NCI-H446 (cell line): ENCODE results near the gene BCL3.
"Not testable (repeated sequence)": the region's sequence is repeated elsewhere in the genome, so short reads cannot be mapped to it uniquely, and the experiment has no call there.

Experiments used
- DNase-seq, 2 experiments: peaks; one replicate each; lab custom pipeline; 2025; lab: John Stamatoyannopoulos, UW

BCL3 gene

GRCh38 chr19:44748426-44749254 lies at the start of gene BCL3:
BCL3 (plus strand) TSS chr19:44748708; CDS start chr19:44748791, 83 bp downstream.
- peak in 1 of 2 experiments; percentile 33 for DNase-seq

GRCh38 chr19:44700547-44700946 lies 48.0 kb upstream of the BCL3 start:
- no peak for DNase-seq

- DNase-seq, result no peak
These were observed 47.3 kb upstream of the BCL3 start for GRCh38 chr19:44701228-44701627.

- no peak for DNase-seq
These were observed 45.8 kb upstream of the BCL3 start for GRCh38 chr19:44702551-44703176.

- DNase-seq, result no peak
These were observed 45.0 kb upstream of the BCL3 start for GRCh38 chr19:44703336-44704078.

- DNase-seq, result no peak
These were observed 43.5 kb upstream of the BCL3 start for GRCh38 chr19:44704982-44705381.

GRCh38 chr19:44705502-44706010 lies 43.0 kb upstream of the BCL3 start:
- DNase-seq, result no peak

- no peak for DNase-seq
These were observed 41.8 kb upstream of the BCL3 start for GRCh38 chr19:44706506-44707236.

- DNase-seq, result no peak
These were observed 40.7 kb upstream of the BCL3 start for GRCh38 chr19:44707794-44708193.

GRCh38 chr19:44708940-44709339 lies 39.6 kb upstream of the BCL3 start:
- DNase-seq, result no peak

- DNase-seq, result not testable (repeated sequence)
These were observed 38.9 kb upstream of the BCL3 start for GRCh38 chr19:44709434-44710266.

GRCh38 chr19:44710483-44710882 lies 38.0 kb upstream of the BCL3 start:
- DNase-seq, result no peak

GRCh38 chr19:44712864-44713515 lies 35.5 kb upstream of the BCL3 start:
- DNase-seq, result peak in 1 of 2 experiments; percentile 10

- DNase-seq, result no peak
These were observed 33.8 kb upstream of the BCL3 start for GRCh38 chr19:44714597-44715169.

GRCh38 chr19:44717603-44718002 lies 30.9 kb upstream of the BCL3 start:
- DNase-seq, result no peak

GRCh38 chr19:44718441-44719261 lies 29.9 kb upstream of the BCL3 start:
- DNase-seq, result no peak

GRCh38 chr19:44719262-44719701 lies 29.2 kb upstream of the BCL3 start:
- no peak for DNase-seq

GRCh38 chr19:44720396-44720795 lies 28.1 kb upstream of the BCL3 start:
- DNase-seq, result not testable (repeated sequence)

GRCh38 chr19:44720945-44721344 lies 27.6 kb upstream of the BCL3 start:
- DNase-seq, result no peak
